Measurements from ENCODE around the gene GASK1A.

GASK1A gene

GRCh38 chr3:43030162-43030935, 51.2 kb downstream of the GASK1A start:
- H3K9me3 ChIP-seq (ENCODE audit: control insufficient read depth in 2 of 2, low read length in 2 of 2), result no peaks in the 10 kb centered on the region
- H3K4me1 ChIP-seq (ENCODE audit: control insufficient read depth, insufficient read depth, low read length), result peaks cover 3% of the 10 kb centered on the region
- H3K27ac ChIP-seq (ENCODE audit: low read length), result no peak overlapping the region
- no peak overlapping the region for H3K9ac ChIP-seq (ENCODE audit: low read length in 2 of 2)
- H3K27me3 ChIP-seq (ENCODE audit: control insufficient read depth in 1 of 2, insufficient read depth in 2 of 2, low read length in 2 of 2), result no peaks in the 10 kb centered on the region
- no peaks in the 10 kb centered on the region for H3K36me3 ChIP-seq (ENCODE audit: control insufficient read depth in 2 of 2, insufficient read depth in 2 of 2, low read length in 2 of 2)
- H3K4me3 ChIP-seq (ENCODE audit: low read length in 2 of 2), result no peak overlapping the region

GRCh38 chr3:43031485-43031884, 52.4 kb downstream of the GASK1A start:
- no peak overlapping the region for H3K4me3 ChIP-seq (ENCODE audit: low read length in 2 of 2)
- no peaks in the 10 kb centered on the region for H3K36me3 ChIP-seq (ENCODE audit: control insufficient read depth in 2 of 2, insufficient read depth in 2 of 2, low read length in 2 of 2)
- no peak overlapping the region for H3K9ac ChIP-seq (ENCODE audit: low read length in 2 of 2)
- H3K27me3 ChIP-seq (ENCODE audit: control insufficient read depth in 1 of 2, insufficient read depth in 2 of 2, low read length in 2 of 2), result no peaks in the 10 kb centered on the region
- no peaks in the 10 kb centered on the region for H3K9me3 ChIP-seq (ENCODE audit: control insufficient read depth in 2 of 2, low read length in 2 of 2)
- H3K27ac ChIP-seq (ENCODE audit: low read length), result no peak overlapping the region
- H3K4me1 ChIP-seq (ENCODE audit: control insufficient read depth, insufficient read depth, low read length), result no peaks in the 10 kb centered on the region

GRCh38 chr3:43031889-43032545, 52.9 kb downstream of the GASK1A start:
- Histone ChIP-seq H3K36me3 (ENCODE audit: control insufficient read depth in 2 of 2, insufficient read depth in 2 of 2, low read length in 2 of 2) (no peaks in the 10 kb centered on the region), H3K27ac (ENCODE audit: low read length) (no peak overlapping the region), H3K4me1 (ENCODE audit: control insufficient read depth, insufficient read depth, low read length) (no peaks in the 10 kb centered on the region), H3K4me3 (ENCODE audit: low read length in 2 of 2) (no peak overlapping the region), H3K27me3 (ENCODE audit: control insufficient read depth in 1 of 2, insufficient read depth in 2 of 2, low read length in 2 of 2) (no peaks in the 10 kb centered on the region), H3K9ac (ENCODE audit: low read length in 2 of 2) (no peak overlapping the region), H3K9me3 (ENCODE audit: control insufficient read depth in 2 of 2, low read length in 2 of 2) (no peaks in the 10 kb centered on the region)

- no peak overlapping the region for H3K4me3 ChIP-seq (ENCODE audit: low read length in 2 of 2)
- no peaks in the 10 kb centered on the region for H3K4me1 ChIP-seq (ENCODE audit: control insufficient read depth, insufficient read depth, low read length)
- no peak overlapping the region for H3K27ac ChIP-seq (ENCODE audit: low read length)
- no peaks in the 10 kb centered on the region for H3K27me3 ChIP-seq (ENCODE audit: control insufficient read depth in 1 of 2, insufficient read depth in 2 of 2, low read length in 2 of 2)
- no peak overlapping the region for H3K9ac ChIP-seq (ENCODE audit: low read length in 2 of 2)
- H3K9me3 ChIP-seq (ENCODE audit: control insufficient read depth in 2 of 2, low read length in 2 of 2), result no peaks in the 10 kb centered on the region
- H3K36me3 ChIP-seq (ENCODE audit: control insufficient read depth in 2 of 2, insufficient read depth in 2 of 2, low read length in 2 of 2), result no peaks in the 10 kb centered on the region
Measured at GRCh38 chr3:43032646-43033628, 53.8 kb downstream of the GASK1A start.

GRCh38 chr3:43034200-43034599, 55.1 kb downstream of the GASK1A start:
- Histone ChIP-seq H3K4me1 (ENCODE audit: control insufficient read depth, insufficient read depth, low read length) (no peaks in the 10 kb centered on the region), H3K9me3 (ENCODE audit: control insufficient read depth in 2 of 2, low read length in 2 of 2) (no peaks in the 10 kb centered on the region), H3K27me3 (ENCODE audit: control insufficient read depth in 1 of 2, insufficient read depth in 2 of 2, low read length in 2 of 2) (no peaks in the 10 kb centered on the region), H3K9ac (ENCODE audit: low read length in 2 of 2) (no peak overlapping the region), H3K4me3 (ENCODE audit: low read length in 2 of 2) (no peak overlapping the region), H3K36me3 (ENCODE audit: control insufficient read depth in 2 of 2, insufficient read depth in 2 of 2, low read length in 2 of 2) (no peaks in the 10 kb centered on the region), H3K27ac (ENCODE audit: low read length) (no peak overlapping the region)

GRCh38 chr3:43034911-43035310, 55.8 kb downstream of the GASK1A start:
- no peaks in the 10 kb centered on the region for H3K4me1 ChIP-seq (ENCODE audit: control insufficient read depth, insufficient read depth, low read length)
- H3K27me3 ChIP-seq (ENCODE audit: control insufficient read depth in 1 of 2, insufficient read depth in 2 of 2, low read length in 2 of 2), result no peaks in the 10 kb centered on the region
- H3K9me3 ChIP-seq (ENCODE audit: control insufficient read depth in 2 of 2, low read length in 2 of 2), result no peaks in the 10 kb centered on the region
- H3K36me3 ChIP-seq (ENCODE audit: control insufficient read depth in 2 of 2, insufficient read depth in 2 of 2, low read length in 2 of 2), result no peaks in the 10 kb centered on the region
- no peak overlapping the region for H3K27ac ChIP-seq (ENCODE audit: low read length)
- no peak overlapping the region for H3K9ac ChIP-seq (ENCODE audit: low read length in 2 of 2)
- no peak overlapping the region for H3K4me3 ChIP-seq (ENCODE audit: low read length in 2 of 2)

- no peaks in the 10 kb centered on the region for H3K4me1 ChIP-seq (ENCODE audit: control insufficient read depth, insufficient read depth, low read length)
- H3K27ac ChIP-seq (ENCODE audit: low read length), result no peak overlapping the region
- no peaks in the 10 kb centered on the region for H3K36me3 ChIP-seq (ENCODE audit: control insufficient read depth in 2 of 2, insufficient read depth in 2 of 2, low read length in 2 of 2)
- no peaks in the 10 kb centered on the region for H3K27me3 ChIP-seq (ENCODE audit: control insufficient read depth in 1 of 2, insufficient read depth in 2 of 2, low read length in 2 of 2)
- no peak overlapping the region for H3K9ac ChIP-seq (ENCODE audit: low read length in 2 of 2)
- no peaks in the 10 kb centered on the region for H3K9me3 ChIP-seq (ENCODE audit: control insufficient read depth in 2 of 2, low read length in 2 of 2)
- H3K4me3 ChIP-seq (ENCODE audit: low read length in 2 of 2), result no peak overlapping the region
Measured at GRCh38 chr3:43035801-43036365, 56.8 kb downstream of the GASK1A start.

- Histone ChIP-seq H3K27me3 (ENCODE audit: control insufficient read depth in 1 of 2, insufficient read depth in 2 of 2, low read length in 2 of 2) (no peaks in the 10 kb centered on the region), H3K27ac (ENCODE audit: low read length) (no peak overlapping the region), H3K9ac (ENCODE audit: low read length in 2 of 2) (no peak overlapping the region), H3K4me3 (ENCODE audit: low read length in 2 of 2) (no peak overlapping the region), H3K9me3 (ENCODE audit: control insufficient read depth in 2 of 2, low read length in 2 of 2) (no peaks in the 10 kb centered on the region), H3K4me1 (ENCODE audit: control insufficient read depth, insufficient read depth, low read length) (no peaks in the 10 kb centered on the region), H3K36me3 (ENCODE audit: control insufficient read depth in 2 of 2, insufficient read depth in 2 of 2, low read length in 2 of 2) (no peaks in the 10 kb centered on the region)
Measured at GRCh38 chr3:43036621-43037423, 57.7 kb downstream of the GASK1A start.

- H3K27ac ChIP-seq (ENCODE audit: low read length), result no peak overlapping the region
- H3K27me3 ChIP-seq (ENCODE audit: control insufficient read depth in 1 of 2, insufficient read depth in 2 of 2, low read length in 2 of 2), result no peaks in the 10 kb centered on the region
- H3K4me3 ChIP-seq (ENCODE audit: low read length in 2 of 2), result no peak overlapping the region
- no peaks in the 10 kb centered on the region for H3K36me3 ChIP-seq (ENCODE audit: control insufficient read depth in 2 of 2, insufficient read depth in 2 of 2, low read length in 2 of 2)
- H3K9ac ChIP-seq (ENCODE audit: low read length in 2 of 2), result no peak overlapping the region
- H3K4me1 ChIP-seq (ENCODE audit: control insufficient read depth, insufficient read depth, low read length), result peaks cover 4% of the 10 kb centered on the region
- H3K9me3 ChIP-seq (ENCODE audit: control insufficient read depth in 2 of 2, low read length in 2 of 2), result no peaks in the 10 kb centered on the region
Measured at GRCh38 chr3:43038010-43038409, 58.9 kb downstream of the GASK1A start.

GRCh38 chr3:43041517-43041916, 62.4 kb downstream of the GASK1A start:
- H3K9me3 ChIP-seq (ENCODE audit: control insufficient read depth in 2 of 2, low read length in 2 of 2), result peaks cover 3 to 11% of the 10 kb centered on the region in 2 donors
- H3K36me3 ChIP-seq (ENCODE audit: control insufficient read depth in 2 of 2, insufficient read depth in 2 of 2, low read length in 2 of 2), result no peaks in the 10 kb centered on the region
- no peak overlapping the region for H3K9ac ChIP-seq (ENCODE audit: low read length in 2 of 2)
- no peaks in the 10 kb centered on the region for H3K27me3 ChIP-seq (ENCODE audit: control insufficient read depth in 1 of 2, insufficient read depth in 2 of 2, low read length in 2 of 2)
- H3K27ac ChIP-seq (ENCODE audit: low read length), result no peak overlapping the region
- H3K4me3 ChIP-seq (ENCODE audit: low read length in 2 of 2), result no peak overlapping the region
- H3K4me1 ChIP-seq (ENCODE audit: control insufficient read depth, insufficient read depth, low read length), result peaks cover 5% of the 10 kb centered on the region

Measured in stomach smooth muscle (tissue), 2 donors.